ENCODE data around the gene KDM1A. TPM values are rescaled to one million over a fixed set of nuclear protein-coding genes. Genes with fewer than 3 reads are reported as not detected.
"Not testable (repeated sequence)": the region's sequence is repeated elsewhere in the genome, so short reads cannot be mapped to it uniquely, and the experiment has no call there.

KDM1A gene
- polyA plus RNA-seq, 3 donors: 22.1 to 30.2 (median 24.1) TPM

- Mint-ChIP-seq H3K9me3 (peaks cover 0 to 3% (median 0%) of the 10 kb centered on the region in 7 donors), H3K36me3 (no peaks in the 10 kb centered on the region), H3K27ac (no peak overlapping the region), H3K4me1 (peaks cover 4% of the 10 kb centered on the region), H3K27me3 (ENCODE audit: low read depth in 3 of 3) (peaks cover 7 to 12% (median 11%) of the 10 kb centered on the region in 3 donors), H3K4me3 (no peak overlapping the region)
- 92% methylated on average over 1 of the region's 3 CpGs for WGBS (ENCODE audit: insufficient coverage)
- Histone ChIP-seq H4K20me1 (ENCODE audit: insufficient read depth, low read length) (no peaks in the 10 kb centered on the region), H3K4me3 (replicated peaks in 1 of 3; ENCODE audit: low read depth in 2 of 3, low read length in 3 of 3) (no peak overlapping the region), H3K27ac (ENCODE audit: low read depth in 1 of 2, low read length in 2 of 2) (no peak overlapping the region), H3K27me3 (ENCODE audit: control insufficient read depth in 2 of 2, insufficient read depth in 2 of 2, low read length in 2 of 2) (no peaks in the 10 kb centered on the region), H3K79me2 (ENCODE audit: insufficient read depth, low read length) (no peaks in the 10 kb centered on the region), H2AFZ (ENCODE audit: insufficient read depth, low read depth, low read length, poor library complexity, severe bottlenecking) (no peak overlapping the region), H3K9ac (ENCODE audit: insufficient read depth, low read length, poor library complexity, severe bottlenecking) (no peak overlapping the region), H3K9me3 (replicated peaks in 1 of 2; ENCODE audit: control insufficient read depth in 1 of 2, insufficient read depth in 1 of 2, low read length in 2 of 2) (peaks cover 0 to 7% of the 10 kb centered on the region in 2 donors), H3K4me1 (ENCODE audit: control insufficient read depth in 1 of 2, insufficient read depth in 2 of 2, low read length in 2 of 2) (no peaks in the 10 kb centered on the region), H3K4me2 (replicated peaks; ENCODE audit: extremely low read depth, low read length, poor library complexity, severe bottlenecking) (no peak overlapping the region), H3K36me3 (replicated peaks in 1 of 2; ENCODE audit: control insufficient read depth in 1 of 2, insufficient read depth in 2 of 2, low read length in 2 of 2) (no peaks in the 10 kb centered on the region)
- TF ChIP-seq, protein P1, sequence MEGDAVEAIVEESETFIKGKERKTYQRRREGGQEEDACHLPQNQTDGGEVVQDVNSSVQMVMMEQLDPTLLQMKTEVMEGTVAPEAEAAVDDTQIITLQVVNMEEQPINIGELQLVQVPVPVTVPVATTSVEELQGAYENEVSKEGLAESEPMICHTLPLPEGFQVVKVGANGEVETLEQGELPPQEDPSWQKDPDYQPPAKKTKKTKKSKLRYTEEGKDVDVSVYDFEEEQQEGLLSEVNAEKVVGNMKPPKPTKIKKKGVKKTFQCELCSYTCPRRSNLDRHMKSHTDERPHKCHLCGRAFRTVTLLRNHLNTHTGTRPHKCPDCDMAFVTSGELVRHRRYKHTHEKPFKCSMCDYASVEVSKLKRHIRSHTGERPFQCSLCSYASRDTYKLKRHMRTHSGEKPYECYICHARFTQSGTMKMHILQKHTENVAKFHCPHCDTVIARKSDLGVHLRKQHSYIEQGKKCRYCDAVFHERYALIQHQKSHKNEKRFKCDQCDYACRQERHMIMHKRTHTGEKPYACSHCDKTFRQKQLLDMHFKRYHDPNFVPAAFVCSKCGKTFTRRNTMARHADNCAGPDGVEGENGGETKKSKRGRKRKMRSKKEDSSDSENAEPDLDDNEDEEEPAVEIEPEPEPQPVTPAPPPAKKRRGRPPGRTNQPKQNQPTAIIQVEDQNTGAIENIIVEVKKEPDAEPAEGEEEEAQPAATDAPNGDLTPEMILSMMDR (IDR thresholded peaks at IDR 0.05): no peak
- intact Hi-C loops (cut with micrococcal nuclease): no loop called here
- DNase-seq: no peak
Observed at GRCh38 chr1:23004112-23004511, 15.2 kb upstream of the KDM1A start.

- H3K36me3 ChIP-seq (replicated peaks in 1 of 2; ENCODE audit: control insufficient read depth in 1 of 2, insufficient read depth in 2 of 2, low read length in 2 of 2); H3K4me1 ChIP-seq (ENCODE audit: control insufficient read depth in 1 of 2, insufficient read depth in 2 of 2, low read length in 2 of 2); H3K9me3 Mint-ChIP-seq; H3K4me3 Mint-ChIP-seq; H3K4me2 ChIP-seq (replicated peaks; ENCODE audit: extremely low read depth, low read length, poor library complexity, severe bottlenecking); H3K9me3 ChIP-seq (replicated peaks in 1 of 2; ENCODE audit: control insufficient read depth in 1 of 2, insufficient read depth in 1 of 2, low read length in 2 of 2); H3K4me1 Mint-ChIP-seq; H3K27ac ChIP-seq (ENCODE audit: low read depth in 1 of 2, low read length in 2 of 2); H3K27ac Mint-ChIP-seq; H2AFZ ChIP-seq (ENCODE audit: insufficient read depth, low read depth, low read length, poor library complexity, severe bottlenecking); H3K4me3 ChIP-seq (replicated peaks in 1 of 3; ENCODE audit: low read depth in 2 of 3, low read length in 3 of 3); H3K9ac ChIP-seq (ENCODE audit: insufficient read depth, low read length, poor library complexity, severe bottlenecking); H3K27me3 ChIP-seq (ENCODE audit: control insufficient read depth in 2 of 2, insufficient read depth in 2 of 2, low read length in 2 of 2); H4K20me1 ChIP-seq (ENCODE audit: insufficient read depth, low read length); intact Hi-C loops (cut with micrococcal nuclease); H3K36me3 Mint-ChIP-seq; DNase-seq; H3K79me2 ChIP-seq (ENCODE audit: insufficient read depth, low read length): not testable (repeated sequence)
- peaks cover 7 to 14% (median 11%) of the 10 kb centered on the region in 3 donors for H3K27me3 Mint-ChIP-seq (ENCODE audit: low read depth in 3 of 3)
- WGBS (ENCODE audit: insufficient coverage): no CpG with 5 or more reads among the region's 3 CpGs
Observed at GRCh38 chr1:23004769-23005168, 14.5 kb upstream of the KDM1A start.

Measured in CD14-positive monocyte (primary cell).